Fibroblast of pulmonary artery (primary cell): ENCODE data around the gene LCOR.

Experiments used
- DNase-seq: peaks from one replicate; pipeline ENCODE4 v3.0.0-alpha.2; 2010; ENCODE audit warnings: low read depth
- H3K4me3 ChIP-seq: replicated peaks from 2 replicates; pipeline ENCODE4 v1.5.1; 2011; ENCODE audit warnings: low read depth, mild to moderate bottlenecking, control low read depth, low read length, moderate library complexity
- CTCF ChIP-seq: IDR thresholded peaks from 2 replicates; pipeline ENCODE4 v1.5.1; 2011; ENCODE audit warnings: mild to moderate bottlenecking, control low read depth, low read length, inconsistent platforms; ENCODE audit errors: missing control alignments

The LCOR gene

GRCh38 chr10:96951954-96952353 is 119.9 kb downstream of the LCOR start:
- DNase-seq = no peak
- TF ChIP-seq CTCF = no peak
- H3K4me3 ChIP-seq = no peak overlapping the region

DNA sequence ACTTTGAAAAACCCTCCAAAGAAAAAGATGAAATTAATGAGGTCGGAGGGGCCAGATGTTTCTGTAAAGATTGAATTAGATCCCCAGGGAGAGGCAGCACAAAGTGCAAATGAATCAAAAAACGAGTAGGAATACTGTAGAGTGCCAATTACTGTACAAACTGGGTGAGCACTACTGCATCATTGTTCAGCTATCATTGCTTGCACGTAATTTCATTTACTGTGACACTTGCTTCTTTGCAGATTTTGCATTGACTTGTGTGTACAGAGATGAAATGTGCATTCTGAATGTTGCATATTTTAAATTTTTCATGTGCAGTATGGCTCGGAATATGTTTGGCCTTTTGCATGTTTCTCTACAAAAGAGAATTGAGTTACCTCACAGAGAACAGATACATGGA is 123.7 kb downstream of the LCOR start:
- no peak for TF ChIP-seq CTCF
- no peak for DNase-seq
- no peak overlapping the region for H3K4me3 ChIP-seq

DNA sequence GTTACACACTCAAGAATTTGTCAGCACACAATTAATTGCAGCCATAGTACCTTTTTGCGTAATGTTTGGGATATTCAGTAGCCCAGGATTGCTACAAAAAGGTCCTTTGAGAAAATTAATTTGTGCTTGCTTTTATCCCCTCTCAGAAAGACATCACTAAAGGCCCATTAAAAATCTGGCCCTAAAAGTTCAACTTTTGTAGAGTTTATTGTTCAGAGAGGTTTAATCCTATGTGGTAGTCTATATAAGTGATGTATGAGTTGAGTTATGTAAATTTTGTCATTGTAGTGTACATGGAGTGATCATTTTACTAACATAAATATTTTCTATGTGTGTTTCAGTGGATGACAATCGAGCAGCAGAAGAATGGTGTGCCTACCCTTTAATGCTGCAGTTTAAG is 126.0 kb downstream of the LCOR start:
- no peak for TF ChIP-seq CTCF
- DNase-seq = no peak
- H3K4me3 ChIP-seq = no peak overlapping the region

DNA sequence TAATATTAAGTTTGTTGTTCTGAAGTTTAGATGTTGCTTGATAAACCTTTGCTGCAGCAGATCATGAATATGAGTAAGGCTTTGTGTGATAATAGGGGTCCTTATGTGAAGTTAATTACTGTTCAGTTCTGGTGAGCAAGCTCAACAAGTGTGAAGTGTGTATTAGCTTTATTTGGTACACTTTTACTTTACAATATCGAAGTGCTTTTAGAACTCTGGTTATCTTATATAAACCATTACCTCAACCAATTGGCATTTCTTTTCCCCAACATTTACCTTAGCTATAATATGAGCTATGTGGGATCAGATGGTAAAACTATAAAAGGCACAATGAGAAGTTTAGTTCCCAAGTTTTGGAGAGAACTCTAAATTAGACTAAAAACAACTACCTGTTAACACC is 127.6 kb downstream of the LCOR start:
- DNase-seq = no peak
- H3K4me3 ChIP-seq = no peak overlapping the region
- TF ChIP-seq CTCF = no peak

GRCh38 chr10:96960872-96961271 is 128.8 kb downstream of the LCOR start:
- H3K4me3 ChIP-seq = no peak overlapping the region
- no peak for TF ChIP-seq CTCF
- no peak for DNase-seq

DNA sequence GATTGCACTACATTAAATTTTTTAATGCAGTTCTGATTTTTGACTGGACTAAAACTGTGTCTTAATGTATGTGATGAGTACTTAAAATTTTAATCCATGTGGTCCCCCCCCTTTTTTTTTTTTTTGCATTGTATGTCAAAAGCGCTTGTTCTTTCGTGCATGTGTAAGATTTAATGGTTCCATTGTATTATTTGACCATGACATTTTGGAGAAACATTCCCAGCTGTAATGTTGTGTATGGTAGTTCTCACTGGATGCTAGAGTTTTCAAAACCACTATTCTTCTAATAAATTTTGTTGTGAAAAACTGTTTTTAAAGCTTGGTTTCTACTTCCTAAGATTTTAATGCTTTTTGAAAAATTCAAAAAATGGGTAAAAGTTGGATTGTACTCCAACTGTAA is 132.0 kb downstream of the LCOR start:
- TF ChIP-seq CTCF = no peak
- no peak for DNase-seq
- H3K4me3 ChIP-seq = no peak overlapping the region

- no peak overlapping the region for H3K4me3 ChIP-seq
- peak; percentile 10 for DNase-seq
- TF ChIP-seq CTCF = no peak
These were observed 135.7 kb downstream of the LCOR start for GRCh38 chr10:96967847-96968246.
